Measurements from ENCODE around the gene DNAJC28.

DNAJC28 gene

DNA sequence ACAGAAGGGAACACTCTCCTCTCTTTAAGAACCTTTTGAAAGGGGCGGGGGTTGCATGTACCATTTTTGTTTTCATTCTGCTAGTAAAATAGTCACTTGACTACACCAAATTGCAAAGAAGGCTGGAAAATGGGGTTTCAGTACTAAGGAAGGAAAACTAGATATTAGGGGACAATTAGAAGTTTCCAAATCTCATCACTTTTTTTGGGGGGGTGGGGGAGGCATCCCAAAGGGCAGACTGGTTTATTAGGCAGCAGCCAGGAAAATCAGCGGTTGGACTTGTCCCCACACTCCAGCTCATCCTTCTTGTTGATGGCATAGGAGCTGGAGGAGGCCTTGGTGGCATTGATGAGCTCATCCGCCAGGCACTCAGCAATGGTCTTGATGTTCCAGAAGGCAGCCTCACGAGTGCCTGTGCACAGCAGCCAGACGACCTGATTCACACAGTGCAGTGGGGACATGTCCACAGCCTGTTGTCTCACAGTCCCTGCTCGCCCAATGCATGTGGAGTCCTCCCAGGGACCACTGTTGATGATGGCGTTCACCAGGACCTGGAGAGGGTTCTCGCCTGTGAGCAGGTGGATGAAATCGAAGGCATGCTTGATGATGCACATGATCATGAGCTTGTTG lies 10.1 kb downstream of the DNAJC28 start (continued):
- TF ChIP-seq, protein P1, sequence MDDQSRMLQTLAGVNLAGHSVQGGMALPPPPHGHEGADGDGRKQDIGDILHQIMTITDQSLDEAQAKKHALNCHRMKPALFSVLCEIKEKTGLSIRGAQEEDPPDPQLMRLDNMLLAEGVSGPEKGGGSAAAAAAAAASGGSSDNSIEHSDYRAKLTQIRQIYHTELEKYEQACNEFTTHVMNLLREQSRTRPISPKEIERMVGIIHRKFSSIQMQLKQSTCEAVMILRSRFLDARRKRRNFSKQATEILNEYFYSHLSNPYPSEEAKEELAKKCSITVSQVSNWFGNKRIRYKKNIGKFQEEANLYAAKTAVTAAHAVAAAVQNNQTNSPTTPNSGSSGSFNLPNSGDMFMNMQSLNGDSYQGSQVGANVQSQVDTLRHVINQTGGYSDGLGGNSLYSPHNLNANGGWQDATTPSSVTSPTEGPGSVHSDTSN (CRISPR knock-in tag; IDR thresholded peaks at IDR 0.05) = no peak
- TF ChIP-seq ZNF677 (tag by site-specific recombination; IDR thresholded peaks at IDR 0.05) (no peak), ZNF558 (tag by site-specific recombination; IDR thresholded peaks at IDR 0.05) (no peak), ZNF404 (tag by site-specific recombination; IDR thresholded peaks at IDR 0.05) (no peak), YY2 (tag by site-specific recombination; IDR thresholded peaks at IDR 0.05) (no peak), YY1 (tag by site-specific recombination; IDR thresholded peaks at IDR 0.05) (no peak), ZNF157 (tag by site-specific recombination; IDR thresholded peaks at IDR 0.05) (no peak), ZNF175 (tag by site-specific recombination; IDR thresholded peaks at IDR 0.05) (no peak), ZNF23 (tag by site-specific recombination; IDR thresholded peaks at IDR 0.05; ENCODE audit: borderline replicate concordance) (no peak), ZNF529 (tag by site-specific recombination; IDR thresholded peaks at IDR 0.05; ENCODE audit: insufficient replicate concordance) (no peak), ZBTB20 (tag by site-specific recombination; IDR thresholded peaks at IDR 0.05) (no peak), ZNF221 (tag by site-specific recombination; IDR thresholded peaks at IDR 0.05; ENCODE audit: borderline replicate concordance) (no peak), ZNF184 (tag by site-specific recombination; IDR thresholded peaks at IDR 0.05) (0 out of 2 replicates have a peak, but pooled peaks have one; percentile 17), TRIM28 (IDR thresholded peaks at IDR 0.05; ENCODE audit: borderline replicate concordance, low read length) (no peak), ZNF530 (tag by site-specific recombination; IDR thresholded peaks at IDR 0.05; ENCODE audit: low read depth) (no peak), ZNF423 (tag by site-specific recombination; IDR thresholded peaks at IDR 0.05) (no peak), EGR2 (tag by site-specific recombination; IDR thresholded peaks at IDR 0.05; ENCODE audit: low read depth) (no peak), TCF7L2 (IDR thresholded peaks at IDR 0.05; ENCODE audit: borderline replicate concordance, low read depth, low read length) (no peak), BCL11B (tag by site-specific recombination; IDR thresholded peaks at IDR 0.05; ENCODE audit: low read depth) (no peak), ZBTB48 (tag by site-specific recombination; IDR thresholded peaks at IDR 0.05) (peak; percentile 21; the same call in 1 of the 2 replicates), ZBTB17 (tag by site-specific recombination; IDR thresholded peaks at IDR 0.05) (peak; percentile 61), KLF9 (tag by site-specific recombination; IDR thresholded peaks at IDR 0.05; ENCODE audit: low read depth) (no peak), ZNF302 (tag by site-specific recombination; IDR thresholded peaks at IDR 0.05; ENCODE audit: low read depth) (no peak), RBAK (tag by site-specific recombination; IDR thresholded peaks at IDR 0.05) (no peak)
- TF ChIP-seq, protein P2, sequence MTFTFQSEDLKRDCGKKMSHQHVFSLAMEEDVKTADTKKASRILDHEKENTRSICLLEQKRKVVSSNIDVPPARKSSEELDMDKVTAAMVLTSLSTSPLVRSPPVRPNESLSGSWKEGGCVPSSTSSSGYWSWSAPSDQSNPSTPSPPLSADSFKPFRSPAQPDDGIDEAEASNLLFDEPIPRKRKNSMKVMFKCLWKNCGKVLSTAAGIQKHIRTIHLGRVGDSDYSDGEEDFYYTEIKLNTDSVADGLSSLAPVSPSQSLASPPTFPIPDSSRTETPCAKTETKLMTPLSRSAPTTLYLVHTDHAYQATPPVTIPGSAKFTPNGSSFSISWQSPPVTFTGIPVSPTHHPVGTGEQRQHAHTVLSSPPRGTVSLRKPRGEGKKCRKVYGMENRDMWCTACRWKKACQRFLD (tag by site-specific recombination; IDR thresholded peaks at IDR 0.05) = no peak
- TF ChIP-seq, protein P3, sequence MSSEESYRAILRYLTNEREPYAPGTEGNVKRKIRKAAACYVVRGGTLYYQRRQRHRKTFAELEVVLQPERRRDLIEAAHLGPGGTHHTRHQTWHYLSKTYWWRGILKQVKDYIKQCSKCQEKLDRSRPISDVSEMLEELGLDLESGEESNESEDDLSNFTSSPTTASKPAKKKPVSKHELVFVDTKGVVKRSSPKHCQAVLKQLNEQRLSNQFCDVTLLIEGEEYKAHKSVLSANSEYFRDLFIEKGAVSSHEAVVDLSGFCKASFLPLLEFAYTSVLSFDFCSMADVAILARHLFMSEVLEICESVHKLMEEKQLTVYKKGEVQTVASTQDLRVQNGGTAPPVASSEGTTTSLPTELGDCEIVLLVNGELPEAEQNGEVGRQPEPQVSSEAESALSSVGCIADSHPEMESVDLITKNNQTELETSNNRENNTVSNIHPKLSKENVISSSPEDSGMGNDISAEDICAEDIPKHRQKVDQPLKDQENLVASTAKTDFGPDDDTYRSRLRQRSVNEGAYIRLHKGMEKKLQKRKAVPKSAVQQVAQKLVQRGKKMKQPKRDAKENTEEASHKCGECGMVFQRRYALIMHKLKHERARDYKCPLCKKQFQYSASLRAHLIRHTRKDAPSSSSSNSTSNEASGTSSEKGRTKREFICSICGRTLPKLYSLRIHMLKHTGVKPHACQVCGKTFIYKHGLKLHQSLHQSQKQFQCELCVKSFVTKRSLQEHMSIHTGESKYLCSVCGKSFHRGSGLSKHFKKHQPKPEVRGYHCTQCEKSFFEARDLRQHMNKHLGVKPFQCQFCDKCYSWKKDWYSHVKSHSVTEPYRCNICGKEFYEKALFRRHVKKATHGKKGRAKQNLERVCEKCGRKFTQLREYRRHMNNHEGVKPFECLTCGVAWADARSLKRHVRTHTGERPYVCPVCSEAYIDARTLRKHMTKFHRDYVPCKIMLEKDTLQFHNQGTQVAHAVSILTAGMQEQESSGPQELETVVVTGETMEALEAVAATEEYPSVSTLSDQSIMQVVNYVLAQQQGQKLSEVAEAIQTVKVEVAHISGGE (tag by site-specific recombination; conservative IDR thresholded peaks at IDR 0.05; ENCODE audit: low read depth) = no peak
- TF ChIP-seq, protein P4, sequence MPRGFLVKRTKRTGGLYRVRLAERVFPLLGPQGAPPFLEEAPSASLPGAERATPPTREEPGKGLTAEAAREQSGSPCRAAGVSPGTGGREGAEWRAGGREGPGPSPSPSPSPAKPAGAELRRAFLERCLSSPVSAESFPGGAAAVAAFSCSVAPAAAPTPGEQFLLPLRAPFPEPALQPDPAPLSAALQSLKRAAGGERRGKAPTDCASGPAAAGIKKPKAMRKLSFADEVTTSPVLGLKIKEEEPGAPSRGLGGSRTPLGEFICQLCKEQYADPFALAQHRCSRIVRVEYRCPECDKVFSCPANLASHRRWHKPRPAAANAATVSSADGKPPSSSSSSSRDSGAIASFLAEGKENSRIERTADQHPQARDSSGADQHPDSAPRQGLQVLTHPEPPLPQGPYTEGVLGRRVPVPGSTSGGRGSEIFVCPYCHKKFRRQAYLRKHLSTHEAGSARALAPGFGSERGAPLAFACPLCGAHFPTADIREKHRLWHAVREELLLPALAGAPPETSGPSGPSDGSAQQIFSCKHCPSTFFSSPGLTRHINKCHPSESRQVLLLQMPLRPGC (tag by site-specific recombination; IDR thresholded peaks at IDR 0.05) = no peak
- TF ChIP-seq, protein P5, sequence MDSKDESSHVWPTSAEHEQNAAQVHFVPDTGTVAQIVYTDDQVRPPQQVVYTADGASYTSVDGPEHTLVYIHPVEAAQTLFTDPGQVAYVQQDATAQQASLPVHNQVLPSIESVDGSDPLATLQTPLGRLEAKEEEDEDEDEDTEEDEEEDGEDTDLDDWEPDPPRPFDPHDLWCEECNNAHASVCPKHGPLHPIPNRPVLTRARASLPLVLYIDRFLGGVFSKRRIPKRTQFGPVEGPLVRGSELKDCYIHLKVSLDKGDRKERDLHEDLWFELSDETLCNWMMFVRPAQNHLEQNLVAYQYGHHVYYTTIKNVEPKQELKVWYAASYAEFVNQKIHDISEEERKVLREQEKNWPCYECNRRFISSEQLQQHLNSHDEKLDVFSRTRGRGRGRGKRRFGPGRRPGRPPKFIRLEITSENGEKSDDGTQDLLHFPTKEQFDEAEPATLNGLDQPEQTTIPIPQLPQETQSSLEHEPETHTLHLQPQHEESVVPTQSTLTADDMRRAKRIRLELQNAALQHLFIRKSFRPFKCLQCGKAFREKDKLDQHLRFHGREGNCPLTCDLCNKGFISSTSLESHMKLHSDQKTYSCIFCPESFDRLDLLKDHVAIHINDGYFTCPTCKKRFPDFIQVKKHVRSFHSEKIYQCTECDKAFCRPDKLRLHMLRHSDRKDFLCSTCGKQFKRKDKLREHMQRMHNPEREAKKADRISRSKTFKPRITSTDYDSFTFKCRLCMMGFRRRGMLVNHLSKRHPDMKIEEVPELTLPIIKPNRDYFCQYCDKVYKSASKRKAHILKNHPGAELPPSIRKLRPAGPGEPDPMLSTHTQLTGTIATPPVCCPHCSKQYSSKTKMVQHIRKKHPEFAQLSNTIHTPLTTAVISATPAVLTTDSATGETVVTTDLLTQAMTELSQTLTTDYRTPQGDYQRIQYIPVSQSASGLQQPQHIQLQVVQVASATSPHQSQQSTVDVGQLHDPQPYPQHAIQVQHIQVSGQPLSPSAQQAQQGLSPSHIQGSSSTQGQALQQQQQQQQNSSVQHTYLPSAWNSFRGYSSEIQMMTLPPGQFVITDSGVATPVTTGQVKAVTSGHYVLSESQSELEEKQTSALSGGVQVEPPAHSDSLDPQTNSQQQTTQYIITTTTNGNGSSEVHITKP (tag by site-specific recombination; IDR thresholded peaks at IDR 0.05) = peak; percentile 92
- TF ChIP-seq, protein P6, sequence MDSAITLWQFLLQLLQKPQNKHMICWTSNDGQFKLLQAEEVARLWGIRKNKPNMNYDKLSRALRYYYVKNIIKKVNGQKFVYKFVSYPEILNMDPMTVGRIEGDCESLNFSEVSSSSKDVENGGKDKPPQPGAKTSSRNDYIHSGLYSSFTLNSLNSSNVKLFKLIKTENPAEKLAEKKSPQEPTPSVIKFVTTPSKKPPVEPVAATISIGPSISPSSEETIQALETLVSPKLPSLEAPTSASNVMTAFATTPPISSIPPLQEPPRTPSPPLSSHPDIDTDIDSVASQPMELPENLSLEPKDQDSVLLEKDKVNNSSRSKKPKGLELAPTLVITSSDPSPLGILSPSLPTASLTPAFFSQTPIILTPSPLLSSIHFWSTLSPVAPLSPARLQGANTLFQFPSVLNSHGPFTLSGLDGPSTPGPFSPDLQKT (IDR thresholded peaks at IDR 0.05; ENCODE audit: borderline replicate concordance, low read depth, low read length) = no peak
